OCI-LY1 (cell line): ENCODE measurements around the gene GNAQ.

Experiments used
- CTCF ChIP-seq: fragments of 200-600 bp; sonication (generic), shearing (Covaris generic); IDR thresholded peaks from 2 replicates; pipeline ENCODE4 v1.5.1; 2017; ENCODE audit warnings: mild to moderate bottlenecking, antibody characterized with exemption, low read length, moderate library complexity, mixed read lengths
- EZH2 ChIP-seq: fragments of 200-600 bp; sonication (generic), shearing (Covaris generic); IDR thresholded peaks from 2 replicates; pipeline ENCODE4 v1.8.0; 2017; ENCODE audit warnings: borderline replicate concordance, mixed run types, mild to moderate bottlenecking, antibody characterized with exemption, low read length, moderate library complexity, mixed read lengths

DNA sequence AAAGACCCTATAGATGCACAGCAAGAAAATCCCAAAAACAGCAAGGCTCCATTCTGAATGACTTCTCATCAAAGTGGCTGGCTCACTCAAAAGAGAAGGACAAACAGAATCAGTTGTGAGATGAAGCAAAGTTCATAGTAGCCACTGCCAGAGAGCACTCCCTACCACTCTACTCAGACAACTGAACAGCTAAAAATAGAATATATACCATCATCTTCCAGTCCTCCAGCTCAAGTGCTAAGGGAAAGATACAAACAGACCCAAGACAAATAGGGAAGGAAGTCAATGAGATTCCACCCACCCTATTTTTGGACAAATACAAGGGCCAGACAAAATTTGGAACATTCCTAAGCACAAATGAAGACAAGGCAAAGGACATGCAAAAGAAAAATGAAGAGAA is 20.6 kb downstream of the GNAQ start:
- TF ChIP-seq CTCF (no peak), EZH2 (no peak)
